HG03060 (cell line): ENCODE measurements around the gene MTMR12.
"Not testable (repeated sequence)": the region's sequence is repeated elsewhere in the genome, so short reads cannot be mapped to it uniquely, and the experiment has no call there.

Source experiments
- ATAC-seq: cut with Tn5 transposase; IDR thresholded peaks from one replicate; pipeline ENCODE4 v1.9.1; 2021; ENCODE audit warnings: low read depth, moderate number of reproducible peaks; ENCODE audit not compliant: unreplicated experiment

Gene MTMR12

DNA sequence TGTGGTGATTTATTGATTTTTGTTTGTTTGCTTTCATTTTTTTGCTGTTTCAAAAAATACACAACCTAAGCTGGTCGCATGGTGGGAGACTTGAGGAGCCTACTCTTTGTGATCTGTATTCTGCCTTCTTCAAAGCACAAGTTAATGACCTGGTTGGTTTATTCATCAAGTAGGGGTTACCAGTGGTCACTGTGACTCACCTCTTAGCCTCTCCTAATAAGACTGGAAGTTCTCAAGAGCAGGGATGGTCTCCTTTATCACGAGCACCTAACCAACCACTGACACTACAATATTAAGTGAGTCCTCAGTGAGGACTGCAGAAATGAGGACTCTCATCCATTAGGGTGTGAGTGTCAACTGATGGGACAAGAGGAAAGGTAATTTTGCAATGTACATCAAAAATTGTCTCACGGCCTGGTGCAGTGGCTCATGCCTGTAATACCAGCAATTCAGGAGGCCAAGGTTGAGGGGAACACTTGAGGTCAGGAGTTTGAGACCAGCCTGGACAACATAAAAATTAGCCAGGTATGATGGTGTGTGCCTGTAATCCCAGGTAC is 13.6 kb upstream of the MTMR12 start:
- no peak for ATAC-seq

- no peak for ATAC-seq
Measured at GRCh38 chr5:32325616-32326015, 12.9 kb upstream of the MTMR12 start.

DNA sequence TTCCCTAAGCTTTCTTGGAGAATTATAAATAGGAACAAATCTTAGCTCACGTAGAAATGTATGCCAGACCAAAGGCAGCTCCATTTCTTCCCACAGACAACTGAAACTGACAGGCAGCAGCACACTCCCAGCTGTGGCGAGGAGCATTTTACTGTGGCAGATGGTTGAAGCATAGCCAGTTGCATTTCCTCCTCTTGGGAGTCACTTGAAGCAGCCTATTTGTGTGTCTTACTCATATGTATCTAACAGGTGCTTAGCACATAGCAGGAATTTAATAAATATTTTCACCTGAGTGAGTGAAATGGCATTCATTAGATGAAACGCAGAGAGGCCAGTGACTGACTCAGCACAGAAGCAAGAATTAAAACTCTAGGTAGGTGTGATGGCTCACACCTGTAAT is 12.3 kb upstream of the MTMR12 start:
- no peak for ATAC-seq

DNA sequence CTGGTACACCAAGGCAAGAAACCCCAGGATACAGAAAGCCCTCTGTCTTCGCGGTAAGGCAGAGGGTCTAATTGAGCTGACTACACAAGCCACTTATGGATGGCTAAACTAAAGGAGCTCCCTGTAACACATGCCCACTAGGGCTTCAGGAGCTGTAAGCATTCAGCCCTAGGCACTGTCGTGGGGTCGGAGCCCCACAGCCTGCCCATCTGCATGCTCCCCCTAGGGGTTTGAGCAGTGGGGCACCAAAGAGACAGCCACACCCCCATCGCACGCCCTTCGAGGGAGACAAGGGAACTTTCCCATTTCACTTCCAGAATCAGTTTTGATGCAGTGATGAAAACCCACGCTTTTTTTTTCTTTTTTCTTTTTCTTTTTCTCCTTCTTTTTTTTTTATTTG is 11.0 kb upstream of the MTMR12 start:
- no peak for ATAC-seq

GRCh38 chr5:32322882-32323281 is 10.1 kb upstream of the MTMR12 start:
- ATAC-seq = no peak

- not testable (repeated sequence) for ATAC-seq
Measured at GRCh38 chr5:32321787-32322186, 9.0 kb upstream of the MTMR12 start.

DNA sequence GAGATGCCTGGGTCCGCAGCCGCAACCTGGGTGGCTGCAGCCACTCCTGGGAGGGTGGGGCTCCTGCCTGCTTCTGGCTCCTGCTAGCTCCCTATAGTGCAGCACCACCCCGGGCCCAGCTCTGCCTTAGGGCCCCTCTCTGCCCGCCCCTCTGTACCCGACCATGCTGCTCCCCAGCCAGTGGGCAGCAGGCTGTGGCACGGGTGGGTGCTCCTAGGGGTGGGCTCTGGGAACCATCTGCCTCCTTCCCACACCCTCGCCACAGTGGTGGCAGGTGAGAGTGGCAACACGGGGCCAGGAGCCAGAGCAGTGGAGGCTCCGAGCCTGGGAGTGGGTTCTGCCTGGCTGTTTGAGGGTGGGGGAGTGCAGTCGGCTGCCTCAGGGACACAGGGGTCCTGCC is 7.8 kb upstream of the MTMR12 start:
- ATAC-seq = no peak

DNA sequence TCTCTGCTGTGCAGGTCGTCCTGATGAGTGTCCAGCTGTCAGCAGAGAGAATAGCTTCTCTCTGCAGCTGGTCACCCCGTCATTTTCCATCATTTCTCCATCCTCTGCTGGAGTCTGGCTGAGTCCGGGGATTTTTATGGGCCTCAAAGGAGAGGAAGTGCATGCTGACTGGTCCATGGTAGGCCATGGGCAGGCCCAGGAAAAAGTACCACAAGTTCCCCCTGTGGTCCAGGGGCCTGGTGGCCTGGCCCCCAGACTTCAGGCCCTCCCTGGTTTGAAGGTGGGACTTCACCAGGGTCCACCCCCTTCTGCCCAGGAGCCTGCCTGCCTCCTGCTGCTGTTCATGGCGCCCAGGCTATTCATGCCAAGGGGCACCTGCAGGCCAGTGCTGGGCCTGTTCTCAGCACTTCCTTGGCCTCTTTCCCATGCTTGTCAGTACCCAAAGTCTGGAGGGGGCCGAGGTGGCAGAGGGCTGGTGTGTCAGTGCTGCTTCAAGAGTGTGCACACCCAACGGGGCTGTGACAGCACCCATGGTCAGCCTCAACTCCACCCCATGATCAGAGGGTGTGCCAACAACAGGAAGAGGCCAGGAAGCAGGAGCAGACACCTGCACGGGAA is 7.3 kb upstream of the MTMR12 start:
- ATAC-seq = no peak

DNA sequence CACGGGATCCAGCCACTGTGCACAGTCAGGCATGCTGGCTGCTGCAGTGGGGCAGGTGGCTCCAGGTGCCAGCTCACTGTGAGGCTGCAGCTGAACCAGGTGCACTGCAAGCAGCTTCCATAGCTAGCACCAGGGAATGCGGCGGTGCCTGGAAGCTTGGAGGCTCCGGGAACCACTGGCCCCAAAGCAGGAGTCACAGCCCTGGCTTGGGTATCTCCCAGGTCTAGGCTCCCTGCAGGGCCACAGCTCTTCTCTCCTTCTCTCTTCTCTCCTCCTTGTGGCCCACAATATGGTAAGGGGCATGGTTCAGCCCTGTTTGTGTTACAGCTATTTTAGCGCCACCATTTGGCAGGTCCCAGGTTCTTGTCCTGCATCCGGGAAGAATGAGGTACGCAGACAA is 6.7 kb upstream of the MTMR12 start:
- no peak for ATAC-seq

GRCh38 chr5:32317041-32317440 is 4.3 kb upstream of the MTMR12 start:
- no peak for ATAC-seq

- no peak for ATAC-seq
Measured at GRCh38 chr5:32315221-32316014, 2.7 kb upstream of the MTMR12 start.

GRCh38 chr5:32314658-32315057 is 1.9 kb upstream of the MTMR12 start:
- ATAC-seq = no peak

DNA sequence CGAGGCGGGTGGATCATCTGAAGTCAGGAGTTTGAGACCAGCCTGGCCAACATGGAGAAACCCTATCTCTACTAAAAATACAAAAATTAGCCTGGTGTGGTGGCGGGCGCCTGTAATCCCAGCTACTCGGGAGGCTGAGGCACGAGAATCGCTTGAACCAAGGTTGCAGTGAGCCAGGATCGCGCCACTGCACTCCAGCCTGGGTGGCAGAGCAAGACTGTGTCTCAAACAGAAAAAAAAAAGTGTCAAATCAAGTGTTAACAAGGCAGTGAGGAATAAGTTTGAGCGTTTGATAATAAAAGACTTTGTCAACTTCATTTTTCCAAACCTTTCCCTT is 1.4 kb upstream of the MTMR12 start:
- ATAC-seq = not testable (repeated sequence)

- ATAC-seq = peak; percentile 5
Measured at GRCh38 chr5:32312197-32312594, 543 bp downstream of the MTMR12 start.

DNA sequence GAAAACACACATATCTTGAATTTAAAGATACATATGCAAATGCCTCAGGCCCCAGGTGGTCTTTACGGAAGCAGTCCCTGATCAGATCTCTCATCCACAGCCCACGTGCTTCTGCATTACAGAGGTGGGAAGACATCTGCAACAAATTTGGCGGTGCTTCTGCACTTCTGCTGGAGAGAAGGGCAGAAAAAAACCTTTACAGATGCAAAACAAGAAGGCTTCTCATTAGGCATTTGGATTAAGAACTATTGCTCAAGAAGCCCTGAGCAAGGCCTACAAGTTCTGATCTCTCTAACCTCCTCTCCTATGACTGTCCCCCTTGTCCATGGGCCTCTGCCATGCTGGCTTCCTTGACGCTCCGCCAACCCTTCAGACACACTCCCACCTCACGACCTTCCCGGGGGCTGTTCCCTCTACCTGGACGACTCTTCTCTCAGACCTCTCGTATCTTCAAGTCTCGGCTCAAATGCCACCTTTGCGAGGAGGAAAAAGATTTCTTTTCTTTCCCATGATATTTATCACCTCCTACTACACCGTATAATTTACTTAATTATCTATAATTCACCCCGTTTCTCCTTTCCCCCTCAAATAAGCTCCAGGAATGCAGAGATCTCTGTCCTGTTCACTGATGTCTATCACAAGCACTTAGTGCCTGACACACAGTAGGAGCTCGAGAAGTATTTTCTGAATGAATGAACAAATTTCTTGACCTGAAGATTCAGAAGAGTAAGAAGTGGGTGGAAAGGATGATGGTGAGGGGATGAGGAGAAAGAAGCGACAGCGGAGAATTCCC is 1.1 kb downstream of the MTMR12 start:
- no peak for ATAC-seq

DNA sequence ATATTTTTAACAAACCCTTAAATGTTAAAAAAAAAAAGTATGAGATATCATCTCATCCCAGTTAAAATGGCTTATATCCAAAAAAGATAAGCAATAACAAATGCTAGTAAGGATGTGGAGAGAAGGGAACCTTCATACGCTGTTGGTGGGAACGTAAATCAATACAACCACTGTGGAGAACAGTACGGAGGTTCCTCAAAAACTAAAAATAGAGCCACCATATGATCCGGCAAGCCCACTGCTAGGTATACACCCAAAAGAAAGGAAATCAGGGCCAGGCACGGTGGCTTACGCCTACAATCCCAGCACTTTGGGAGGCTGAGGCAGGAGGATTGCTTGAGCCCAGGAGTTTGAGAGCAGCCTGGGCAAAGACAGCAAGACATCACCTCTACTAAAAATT is 3.0 kb downstream of the MTMR12 start:
- ATAC-seq = no peak

- no peak for ATAC-seq
Measured at GRCh38 chr5:32308946-32309345, 3.8 kb downstream of the MTMR12 start.

DNA sequence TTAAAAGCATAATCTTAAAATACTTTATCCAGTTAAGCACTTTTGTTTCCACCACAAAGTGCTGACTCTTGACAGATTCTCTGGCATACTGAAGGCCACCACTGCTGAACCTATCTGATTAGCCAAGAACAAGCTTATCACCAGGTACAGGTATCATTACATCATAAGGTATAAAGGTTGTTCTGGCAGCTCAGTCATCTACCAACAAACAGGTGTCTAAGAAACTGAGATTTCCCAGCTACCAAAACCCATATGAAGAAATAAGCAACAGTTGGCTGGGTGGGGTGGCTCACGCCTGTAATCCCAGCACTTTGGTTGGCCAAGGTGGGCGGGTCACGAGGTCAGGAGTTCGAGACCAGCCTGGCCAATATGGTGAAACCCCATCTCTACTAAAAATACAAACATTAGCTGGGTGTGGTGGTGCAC is 5.0 kb downstream of the MTMR12 start:
- no peak for ATAC-seq

DNA sequence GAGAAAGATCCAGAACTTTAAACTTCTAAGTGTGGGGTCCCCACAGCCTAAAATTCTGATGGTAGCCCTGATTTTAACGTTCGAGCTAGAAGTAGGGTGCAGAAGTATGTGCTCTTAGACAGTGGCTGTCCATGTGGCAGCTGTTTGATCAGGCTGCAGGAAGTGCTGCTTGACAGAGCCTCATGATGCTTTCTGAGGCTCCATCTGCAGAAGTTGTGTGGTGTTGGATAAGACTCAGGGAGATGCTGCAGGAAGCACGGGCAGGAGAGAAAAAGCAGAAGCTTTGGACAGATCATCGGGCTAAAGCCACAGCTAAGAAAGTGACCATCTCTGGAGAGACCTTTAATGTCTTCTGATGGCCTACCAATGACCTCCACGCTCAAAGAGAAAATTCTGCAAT is 8.1 kb downstream of the MTMR12 start:
- ATAC-seq = no peak

DNA sequence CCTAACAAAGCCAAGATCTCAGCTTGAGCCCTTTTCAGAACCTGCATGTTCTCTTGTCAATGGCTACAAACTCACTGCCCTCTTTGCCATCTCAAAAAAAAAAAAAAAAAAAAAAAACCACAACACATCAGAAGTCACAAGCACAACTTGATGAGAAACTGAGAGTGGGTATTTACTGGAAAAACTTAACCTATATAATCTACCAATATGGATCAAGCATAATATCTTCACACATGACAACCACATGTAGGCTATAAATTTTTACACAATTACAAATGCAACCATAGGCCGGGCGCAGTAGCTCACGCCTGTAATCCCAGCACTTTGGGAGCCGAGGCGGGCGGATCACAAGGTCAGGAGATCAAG is 9.0 kb downstream of the MTMR12 start:
- ATAC-seq = no peak
